HG02970 (cell line): ENCODE measurements around the gene ADI1.

Experiments used
- ATAC-seq: cut with Tn5 transposase; IDR thresholded peaks from one replicate; pipeline ENCODE4 v1.9.1; 2021; ENCODE audit warnings: mild to moderate bottlenecking, moderate library complexity, moderate number of reproducible peaks; ENCODE audit not compliant: unreplicated experiment, low FRiP score

The ADI1 gene

DNA sequence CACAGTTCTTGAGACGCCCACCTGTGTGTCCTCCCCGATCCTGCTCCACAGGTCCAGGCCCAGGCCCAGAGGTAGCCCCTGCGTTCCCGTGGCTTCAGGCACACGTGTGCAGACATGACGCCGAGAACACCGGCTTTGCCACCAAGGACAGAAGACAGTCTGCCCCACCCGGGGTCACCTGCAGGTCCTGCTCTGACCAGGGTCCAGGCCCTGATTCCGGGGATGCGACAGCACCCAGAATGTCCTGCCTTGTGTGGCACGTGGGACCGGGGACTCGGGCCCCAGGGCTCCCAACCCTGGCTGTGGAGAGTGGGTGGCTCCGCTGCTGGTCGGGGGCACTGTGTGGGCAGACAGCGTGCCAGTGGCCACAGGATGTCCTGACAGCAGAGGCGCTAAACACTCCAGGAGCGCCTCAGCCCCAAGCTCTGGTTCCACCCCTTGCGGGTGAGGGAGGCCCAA is 36.9 kb downstream of the ADI1 start:
- ATAC-seq = no peak

DNA sequence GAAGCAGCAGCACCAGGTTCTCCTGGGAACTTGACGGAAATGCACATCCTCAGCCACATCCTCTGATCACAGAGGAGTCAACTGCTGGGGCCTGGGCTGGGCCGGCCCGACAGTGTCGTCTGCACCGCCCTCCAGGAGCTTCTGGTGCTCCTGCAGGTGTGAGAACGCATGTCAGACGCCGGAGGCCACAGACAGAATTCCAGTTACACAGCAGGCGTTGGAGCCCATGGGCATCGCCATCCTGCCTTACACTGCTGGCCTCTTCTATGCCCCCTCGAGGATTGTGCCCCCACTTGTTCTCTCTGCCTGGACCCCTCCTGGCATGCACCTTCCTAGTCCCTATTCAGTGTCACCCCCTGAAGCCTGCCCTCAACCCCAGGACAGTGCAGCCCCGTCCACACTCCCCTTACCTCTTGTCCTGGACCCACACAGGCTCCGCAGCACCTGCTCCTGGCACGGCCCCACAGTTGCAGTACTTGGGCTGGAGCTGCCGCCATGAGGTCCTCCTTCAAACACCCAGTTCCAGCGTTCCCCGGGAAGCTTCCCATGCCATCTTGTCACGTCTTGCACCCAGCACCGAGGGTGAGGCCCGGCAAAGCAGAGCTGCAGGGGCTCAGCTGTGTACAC is 37.5 kb downstream of the ADI1 start:
- no peak for ATAC-seq

DNA sequence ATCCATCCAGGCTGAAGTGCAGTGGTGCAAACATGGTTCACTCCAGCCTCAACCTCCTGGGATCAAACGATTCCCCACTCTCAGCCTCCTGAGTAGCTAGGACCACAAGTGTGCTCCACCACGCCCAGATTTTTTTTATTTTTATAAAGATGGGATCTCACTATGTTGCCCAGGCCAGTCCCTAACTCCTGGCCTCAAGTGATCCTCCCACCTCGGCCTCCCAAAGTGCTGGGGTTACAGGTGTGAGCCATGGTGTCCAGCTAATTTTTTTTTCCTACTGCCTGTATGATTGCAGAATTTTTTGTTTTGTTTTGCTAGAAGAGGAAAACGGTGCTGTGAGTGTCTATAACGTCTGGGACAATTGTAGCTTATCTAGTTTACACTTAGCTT is 38.3 kb downstream of the ADI1 start:
- no peak for ATAC-seq

DNA sequence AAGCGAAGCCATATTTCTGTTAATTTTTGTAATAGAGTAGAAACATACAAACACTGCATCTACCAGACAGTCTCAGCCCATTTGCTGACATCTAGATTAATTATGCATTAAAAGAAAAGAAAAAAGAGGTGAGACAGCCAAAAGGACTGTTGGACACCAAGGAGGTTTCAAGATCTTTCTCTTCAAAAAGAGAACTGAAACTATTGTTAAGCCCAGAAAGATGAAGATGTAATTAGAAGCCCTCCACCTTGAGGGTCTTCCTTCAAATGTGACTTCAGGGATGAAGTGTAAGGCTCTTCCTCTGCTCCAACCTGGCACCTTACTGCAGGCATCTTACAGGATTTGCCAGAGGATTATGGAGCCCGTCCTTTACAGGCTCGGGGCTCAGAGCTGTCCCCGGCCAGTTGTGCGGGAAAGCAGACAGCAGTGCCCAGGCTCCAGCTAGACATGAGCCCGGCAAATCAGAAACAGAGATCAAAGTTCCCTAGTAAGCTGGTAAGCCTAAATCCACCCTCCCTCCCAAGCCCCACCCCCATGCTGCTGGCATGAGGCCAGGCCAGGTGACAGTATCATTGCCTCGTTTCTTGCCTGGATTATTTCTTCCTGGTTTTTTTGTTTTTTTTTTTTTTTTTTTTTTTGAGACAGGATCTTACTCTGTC is 38.9 kb downstream of the ADI1 start:
- ATAC-seq = no peak

DNA sequence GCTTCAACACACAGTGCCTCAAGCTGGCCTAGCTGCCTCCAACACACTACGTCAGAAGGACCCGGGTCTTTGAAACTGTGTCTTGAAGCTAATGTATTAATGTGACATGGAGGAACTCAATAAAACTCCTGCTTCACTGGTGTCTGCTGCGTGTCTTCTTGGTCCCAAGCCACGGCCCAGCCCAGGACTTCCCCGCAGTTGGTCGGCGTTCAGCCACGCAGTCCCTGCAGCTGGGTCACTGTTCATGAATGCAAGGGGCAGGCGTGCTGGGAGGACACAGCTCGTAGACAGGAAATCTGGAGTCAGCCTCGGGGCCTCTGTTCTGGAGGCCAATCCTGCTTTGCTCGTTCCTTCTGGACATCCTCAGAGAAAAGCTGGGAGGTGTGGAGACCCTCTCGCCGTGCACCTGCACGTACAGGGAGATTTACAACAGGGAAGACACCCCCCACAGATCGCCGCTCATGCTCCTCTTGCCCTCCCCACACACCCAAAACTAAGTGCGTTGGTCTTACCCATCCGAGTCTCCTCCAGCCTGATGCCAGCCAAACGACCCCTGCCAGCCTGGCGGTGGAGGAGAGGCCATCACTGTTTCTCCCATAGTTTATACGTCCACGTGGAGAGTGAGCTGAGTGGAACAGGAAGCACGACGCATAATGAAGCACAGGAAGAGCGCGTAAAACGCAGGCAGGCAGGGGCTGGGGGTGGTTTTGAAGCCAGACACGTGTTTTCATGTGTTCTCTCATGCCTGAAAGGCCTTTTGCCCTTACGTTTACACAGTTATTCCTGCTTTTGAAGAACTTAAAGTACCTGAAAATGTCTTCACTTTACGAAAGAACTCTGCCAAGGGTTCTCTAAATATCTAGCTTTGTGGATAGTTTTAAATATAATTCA is 39.7 kb downstream of the ADI1 start:
- no peak for ATAC-seq

DNA sequence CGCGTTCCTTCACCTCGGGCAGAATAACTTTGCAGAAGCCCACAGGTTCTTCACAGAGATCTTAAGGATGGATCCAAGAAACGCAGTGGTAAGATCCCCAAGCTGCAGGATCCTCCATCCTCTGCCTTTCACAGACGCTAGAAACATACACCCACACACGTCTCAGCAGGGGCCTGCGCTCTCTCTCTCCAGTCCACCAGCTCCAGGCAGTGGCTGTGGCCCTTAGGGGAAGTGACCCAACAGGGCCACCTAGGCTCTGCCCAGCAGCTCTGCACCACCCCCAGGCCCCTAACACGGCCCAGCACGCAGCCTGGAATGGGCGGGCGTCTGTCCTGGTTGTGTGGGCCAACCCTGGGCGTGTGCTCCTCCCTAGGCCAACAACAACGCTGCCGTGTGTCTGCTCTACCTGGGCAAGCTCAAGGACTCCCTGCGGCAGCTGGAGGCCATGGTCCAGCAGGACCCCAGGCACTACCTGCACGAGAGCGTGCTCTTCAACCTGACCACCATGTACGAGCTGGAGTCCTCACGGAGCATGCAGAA is 40.4 kb downstream of the ADI1 start:
- ATAC-seq = no peak

GRCh38 chr2:3476985-3477327 is 42.4 kb downstream of the ADI1 start:
- ATAC-seq = no peak

DNA sequence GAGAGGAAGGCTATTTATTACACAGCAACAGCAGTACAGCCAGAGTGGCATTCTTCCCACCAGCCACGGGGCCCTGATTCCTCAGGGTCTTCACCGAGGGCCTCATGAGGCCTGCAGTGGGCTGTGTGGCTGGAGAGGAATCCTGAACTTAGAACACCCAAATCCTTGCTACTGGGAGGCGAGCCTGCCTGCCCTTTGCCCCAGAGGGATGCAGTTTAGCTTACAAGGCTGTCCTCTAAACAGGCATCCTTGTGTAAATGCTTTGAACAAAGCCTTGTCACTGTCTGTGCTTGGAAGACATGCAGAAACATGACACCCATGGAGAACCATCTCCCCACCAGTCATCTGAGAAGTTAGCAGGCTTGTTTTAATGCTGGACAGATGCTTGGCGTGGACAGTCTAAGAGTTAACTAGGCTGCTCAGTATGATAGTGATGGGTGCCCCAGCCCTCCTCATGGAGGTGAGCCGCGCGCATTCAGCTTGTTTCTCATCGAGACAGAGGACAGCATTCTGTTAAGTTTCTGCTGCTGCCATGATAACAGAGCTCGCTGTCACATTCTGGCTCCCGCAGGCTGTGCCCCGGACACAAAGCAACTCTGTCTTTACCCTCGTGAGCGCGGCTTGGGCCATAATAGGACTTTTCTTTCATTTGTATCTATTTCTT is 42.9 kb downstream of the ADI1 start:
- ATAC-seq = no peak

GRCh38 chr2:3475771-3476170 is 43.6 kb downstream of the ADI1 start:
- ATAC-seq = no peak

DNA sequence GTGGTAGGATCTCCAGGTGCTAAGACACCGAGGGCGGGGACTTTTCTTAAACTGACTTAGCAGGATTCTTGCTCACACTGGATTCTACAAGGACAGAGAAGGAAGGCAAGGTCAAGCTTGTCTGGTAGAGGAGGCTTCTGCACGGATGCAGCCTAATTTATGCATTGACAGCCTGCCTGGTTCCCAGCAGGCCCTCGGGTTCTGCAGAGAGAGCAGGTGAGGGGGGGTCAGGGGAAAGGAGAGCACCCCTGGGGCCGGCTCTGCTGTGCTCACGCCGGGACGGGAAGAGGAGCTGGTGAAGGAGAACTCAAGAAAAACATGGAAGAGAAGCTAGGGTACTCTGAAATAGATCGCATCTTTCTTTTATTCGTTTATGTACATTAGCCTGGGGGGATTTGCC is 46.4 kb downstream of the ADI1 start:
- no peak for ATAC-seq

GRCh38 chr2:3472296-3472695 is 47.0 kb downstream of the ADI1 start:
- ATAC-seq = no peak

DNA sequence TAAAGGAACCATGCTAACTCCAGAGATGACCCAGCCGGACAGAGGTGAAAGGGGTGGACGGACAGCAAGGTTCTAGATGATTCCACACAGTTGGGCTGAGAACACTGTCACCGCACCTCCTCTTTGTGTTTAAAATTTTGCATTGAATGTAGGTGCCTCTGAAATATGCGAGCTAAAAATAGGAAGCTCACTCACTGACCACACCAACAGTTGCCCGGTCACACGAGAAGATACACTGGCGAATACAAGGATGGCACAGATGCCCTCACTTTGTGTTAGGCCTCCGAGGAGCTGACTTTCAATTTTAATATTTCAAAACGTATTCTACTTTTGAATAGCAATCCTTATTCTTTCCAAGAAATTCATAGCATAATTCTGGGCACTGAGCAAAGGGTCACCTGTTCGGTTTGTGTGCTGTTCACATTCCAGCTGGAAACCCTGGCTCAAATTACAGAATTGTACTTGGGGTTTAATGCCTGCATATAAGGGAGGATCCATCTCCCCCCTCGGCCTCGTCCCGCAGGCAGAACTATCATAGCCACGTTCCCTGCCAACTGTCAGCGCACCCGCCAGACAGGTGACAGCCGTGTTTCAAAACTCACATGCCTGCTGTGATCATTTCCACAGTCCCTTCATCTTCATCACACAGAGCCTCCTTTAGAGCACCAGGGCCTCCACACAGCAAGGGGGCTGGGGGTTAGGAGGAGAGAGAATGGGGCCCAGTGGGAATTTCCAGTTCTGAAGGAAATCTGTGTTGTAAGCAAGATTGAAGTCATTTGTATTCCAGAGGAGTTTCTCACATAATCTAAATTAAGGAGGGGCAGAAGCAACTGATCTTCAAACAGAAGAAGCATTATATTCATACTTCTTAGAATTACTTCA is 48.2 kb downstream of the ADI1 start:
- ATAC-seq = no peak

DNA sequence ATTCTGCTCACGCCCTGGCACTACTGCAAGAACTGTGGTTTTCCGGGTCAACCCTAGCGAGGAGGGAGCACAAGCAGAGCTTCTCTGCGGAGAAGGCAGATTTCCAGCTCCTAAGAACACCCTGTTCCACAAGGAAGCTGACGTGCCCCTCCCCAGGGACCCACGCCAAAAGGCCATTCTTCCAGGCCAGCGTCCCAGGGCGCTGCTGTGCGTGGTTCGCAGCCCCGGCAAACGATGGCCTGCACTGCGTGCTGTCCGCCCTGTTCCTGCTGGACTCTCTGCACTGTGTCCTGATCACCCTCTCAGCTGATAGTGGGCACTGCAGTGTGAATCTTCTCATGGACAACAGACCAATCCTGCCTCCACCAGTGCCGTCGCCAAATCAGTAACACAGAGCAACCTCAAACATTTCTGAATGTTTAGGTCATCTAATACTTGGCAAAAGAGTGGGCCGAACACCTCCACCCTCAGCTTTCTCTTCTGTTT is 49.1 kb downstream of the ADI1 start:
- ATAC-seq = no peak

- ATAC-seq = no peak
Measured at GRCh38 chr2:3469486-3469885, 49.8 kb downstream of the ADI1 start.

- ATAC-seq = no peak
Measured at GRCh38 chr2:3468296-3468988, 50.9 kb downstream of the ADI1 start.

GRCh38 chr2:3467654-3468053 is 51.7 kb downstream of the ADI1 start:
- no peak for ATAC-seq

GRCh38 chr2:3466966-3467365 is 52.4 kb downstream of the ADI1 start:
- ATAC-seq = no peak

DNA sequence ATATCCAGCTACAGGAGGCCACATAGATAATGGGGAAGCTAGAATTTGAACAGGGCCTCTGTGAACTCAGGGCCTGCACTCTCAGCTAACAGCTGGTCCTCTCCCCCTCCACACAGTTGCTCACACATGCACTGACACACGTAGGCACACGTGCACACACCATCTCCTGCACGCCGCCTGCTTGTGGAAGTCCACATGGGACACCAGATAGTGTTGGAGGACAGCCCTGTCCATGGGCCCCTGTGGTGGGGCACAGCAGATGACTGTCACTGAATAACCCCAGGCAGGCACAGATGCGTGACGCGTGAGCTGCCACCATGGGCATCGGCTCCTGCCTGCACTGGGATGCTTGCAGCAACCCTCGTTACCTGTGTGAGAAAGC is 52.9 kb downstream of the ADI1 start:
- no peak for ATAC-seq

DNA sequence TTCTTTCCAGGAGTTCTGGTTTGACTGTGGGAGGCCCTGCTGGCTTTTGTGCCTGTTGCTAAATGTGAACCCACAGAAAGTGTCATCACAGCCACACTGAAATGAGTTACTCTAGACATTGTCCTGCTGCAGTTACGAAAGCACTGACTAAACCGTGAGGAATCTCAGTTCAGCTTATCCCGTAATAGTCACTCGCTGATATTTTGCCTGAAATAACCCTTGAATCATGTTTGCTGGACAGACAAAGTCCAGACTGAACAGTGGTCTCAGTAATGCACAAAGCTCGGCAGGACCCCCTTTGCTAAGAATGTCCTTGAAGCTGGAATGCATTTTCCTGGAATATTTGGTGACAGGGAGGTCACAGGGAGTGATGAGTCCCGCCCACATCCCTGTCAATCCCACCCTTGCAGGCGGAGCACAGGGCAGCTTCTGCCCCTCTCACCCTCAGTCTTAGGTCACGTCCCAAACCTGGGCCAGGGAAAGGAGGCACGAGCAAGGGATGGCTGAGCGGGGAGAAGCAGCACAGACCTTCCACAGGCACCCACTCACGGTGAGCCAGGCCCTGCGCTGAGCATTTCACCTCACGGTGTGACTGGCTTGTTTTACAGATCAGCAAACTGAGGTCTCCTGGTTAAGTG is 53.4 kb downstream of the ADI1 start:
- no peak for ATAC-seq
